Measurements from ENCODE around the gene RBX1.

RBX1 gene

DNA sequence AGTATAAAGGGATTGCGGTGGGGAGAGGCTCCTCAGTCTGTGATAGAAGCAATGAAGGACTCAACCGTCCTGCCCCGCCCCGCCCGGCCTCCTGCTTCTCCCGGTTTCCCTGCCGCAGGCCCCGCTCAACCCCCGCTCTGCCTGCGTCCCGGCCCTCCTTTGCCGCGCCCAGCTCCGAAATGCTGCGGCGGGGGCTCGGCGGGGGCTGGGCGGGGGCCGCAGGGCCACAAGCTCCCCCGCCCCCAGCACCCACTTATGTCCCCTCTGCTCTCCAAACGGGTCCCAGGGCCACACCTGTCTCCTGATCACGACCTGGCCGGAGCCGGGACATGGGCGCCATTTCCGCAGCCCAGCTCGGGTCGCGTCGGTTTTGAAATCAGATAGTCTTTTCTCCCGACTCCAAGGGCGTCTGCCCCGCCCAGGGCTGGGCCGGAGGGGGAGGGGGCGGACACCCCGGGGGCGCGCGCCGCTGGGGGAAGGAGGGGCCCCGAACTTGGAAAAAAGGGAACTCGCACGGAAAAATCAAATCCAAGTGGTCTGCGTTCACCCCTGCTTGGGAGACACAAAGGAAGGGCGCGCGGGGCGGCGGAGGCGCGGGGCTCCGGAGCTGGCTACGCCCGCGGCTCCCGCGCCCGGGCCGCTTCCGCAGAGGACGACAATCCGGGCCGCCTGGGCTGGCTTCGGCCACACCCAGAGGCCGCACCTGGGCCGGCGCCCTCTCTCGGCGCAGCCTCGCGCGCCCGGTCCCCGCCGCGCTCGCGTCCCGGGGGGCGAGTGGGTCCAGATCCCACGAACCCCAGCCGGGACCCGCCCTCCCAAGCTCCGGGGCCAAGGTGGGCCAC lies 70.7 kb downstream of the RBX1 start:
- Histone ChIP-seq H3K27me3 (ENCODE audit: control insufficient read depth in 1 of 2, insufficient read depth in 2 of 2, low read length in 2 of 2) (no peaks in the 10 kb centered on the region), H3K9me3 (ENCODE audit: control insufficient read depth in 2 of 2, low read length in 2 of 2) (no peaks in the 10 kb centered on the region), H3K36me3 (ENCODE audit: control insufficient read depth in 2 of 2, insufficient read depth in 2 of 2, low read length in 2 of 2) (no peaks in the 10 kb centered on the region), H3K27ac (ENCODE audit: low read length) (peak overlapping the region; percentile 88), H3K4me3 (ENCODE audit: low read length in 2 of 2) (peak overlapping the region; percentile 71 to 75), H3K9ac (ENCODE audit: low read length in 2 of 2) (peak overlapping the region; percentile 72 to 84), H3K4me1 (ENCODE audit: control insufficient read depth, insufficient read depth, low read length) (peaks cover 15% of the 10 kb centered on the region)

GRCh38 chr22:41022470-41023298 lies 71.5 kb downstream of the RBX1 start:
- Histone ChIP-seq H3K4me1 (ENCODE audit: control insufficient read depth, insufficient read depth, low read length) (peaks cover 15% of the 10 kb centered on the region), H3K27ac (ENCODE audit: low read length) (peak overlapping the region; percentile 88), H3K27me3 (ENCODE audit: control insufficient read depth in 1 of 2, insufficient read depth in 2 of 2, low read length in 2 of 2) (no peaks in the 10 kb centered on the region), H3K4me3 (ENCODE audit: low read length in 2 of 2) (peak overlapping the region; percentile 50 to 75), H3K9ac (ENCODE audit: low read length in 2 of 2) (peak overlapping the region; percentile 72 to 82), H3K9me3 (ENCODE audit: control insufficient read depth in 2 of 2, low read length in 2 of 2) (no peaks in the 10 kb centered on the region), H3K36me3 (ENCODE audit: control insufficient read depth in 2 of 2, insufficient read depth in 2 of 2, low read length in 2 of 2) (no peaks in the 10 kb centered on the region)
